HepG2 (cell line): ENCODE data around the gene FGGY. TPM values are rescaled to one million over a fixed set of nuclear protein-coding genes. Genes with fewer than 3 reads are reported as not detected.
A peak's percentile ranks its signal among the peaks of the same experiment; 100 is the strongest.

ENCODE experiments used
- CBFB ChIP-seq: sonication (generic); formaldehyde crosslinking; IDR thresholded peaks from 2 replicates; pipeline ENCODE4 v1.4.0; 2020; ENCODE audit warnings: missing genetic modification reagents
- HHEX ChIP-seq: IDR thresholded peaks from 2 replicates; pipeline ENCODE4 v1.6.1; 2016; ENCODE audit warnings: control low read depth
- HMGA1 ChIP-seq: sonication (generic); formaldehyde crosslinking; conservative IDR thresholded peaks from 2 replicates; pipeline ENCODE4 v1.4.0; 2020; ENCODE audit warnings: missing genetic modification reagents
- PHF5A ChIP-seq: IDR thresholded peaks from one replicate; pipeline ENCODE4 v1.6.1; 2018; ENCODE audit warnings: low read depth, missing genetic modification reagents; ENCODE audit not compliant: unreplicated experiment
- PPARG ChIP-seq: conservative IDR thresholded peaks from 2 replicates; pipeline ENCODE4 v1.6.1; 2016; ENCODE audit warnings: missing biosample characterization, missing genetic modification reagents
- SNAPC2 ChIP-seq: sonication (generic); formaldehyde crosslinking; IDR thresholded peaks from 2 replicates; pipeline ENCODE4 v1.8.1; 2022; ENCODE audit warnings: mild to moderate bottlenecking, missing genetic modification reagents
- SP5 ChIP-seq: IDR thresholded peaks from 2 replicates; pipeline ENCODE4 v1.6.1; 2016; ENCODE audit warnings: low read depth, borderline replicate concordance
- TEAD2 ChIP-seq: sonication (generic); formaldehyde crosslinking; IDR thresholded peaks from 2 replicates; pipeline ENCODE4 v1.9.0; 2021; ENCODE audit warnings: missing genetic modification reagents
- TGIF2 ChIP-seq: IDR thresholded peaks from 2 replicates; pipeline ENCODE4 v1.6.1; 2016; ENCODE audit warnings: control low read depth, missing compliant biosample characterization
- ZIK1 ChIP-seq: sonication (generic); formaldehyde crosslinking; IDR thresholded peaks from 2 replicates; pipeline ENCODE4 v1.5.0; 2020; ENCODE audit warnings: mild to moderate bottlenecking, low read depth, missing genetic modification reagents, borderline replicate concordance
- ZNF235 ChIP-seq: sonication (generic); formaldehyde crosslinking; IDR thresholded peaks from 2 replicates; pipeline ENCODE4 v1.8.1; 2023; ENCODE audit warnings: mild to moderate bottlenecking, missing genetic modification reagents, borderline replicate concordance
- ZNF614 ChIP-seq: IDR thresholded peaks from 2 replicates; pipeline ENCODE4 v1.6.1; 2018; ENCODE audit warnings: missing biosample characterization, missing genetic modification reagents, inconsistent platforms, borderline replicate concordance
- ZNF879 ChIP-seq: sonication (generic); formaldehyde crosslinking; IDR thresholded peaks from 2 replicates; pipeline ENCODE4 v1.8.1; 2023; ENCODE audit warnings: missing genetic modification reagents
- ZSCAN22 ChIP-seq: sonication (generic); formaldehyde crosslinking; IDR thresholded peaks from 2 replicates; pipeline ENCODE4 v1.4.0; 2020; ENCODE audit warnings: mild to moderate bottlenecking, missing genetic modification reagents
- polyA plus RNA-seq, 8 experiments: library from polyadenylated mRNA; depleted of rRNA in 3 of 8; stranded (reverse) in 7 of 8; unstranded in 1 of 8; fragments of >200 nt; fragmentation: Illumina TruSeq in 4 of 8; extraction: Trizol in 4 of 8; gene quantifications; 2 replicates each; pipeline versions ENCODE4 v1.2.1 to v1.2.3, GENCODE V29; 2011 to 2016; ENCODE audit warnings: low read depth in 4 of 8, missing spikeins in 1 of 8, mixed read lengths in 1 of 8; ENCODE audit not compliant: insufficient read depth in 1 of 8
- total RNA-seq, 5 experiments: library from RNA; depleted of rRNA; stranded (reverse); fragments of >200 nt; fragmentation: Illumina TruSeq; extraction: Trizol; gene quantifications; 2 replicates each; pipeline ENCODE4 v1.2.3, GENCODE V29; 2016; ENCODE audit warnings: low read depth in 1 of 5
- TF ChIP-seq, protein P1 (sequence below): sonication (generic); formaldehyde crosslinking; conservative IDR thresholded peaks from 2 replicates; pipeline ENCODE4 v1.4.0; 2020; ENCODE audit warnings: mild to moderate bottlenecking, missing genetic modification reagents, moderate library complexity
- TF ChIP-seq, protein P2 (sequence below): sonication (generic); formaldehyde crosslinking; IDR thresholded peaks from 2 replicates; pipeline ENCODE4 v1.9.0; 2021; ENCODE audit warnings: missing genetic modification reagents, mild to moderate bottlenecking, borderline replicate concordance
- TF ChIP-seq, protein P3 (sequence below): sonication (generic); formaldehyde crosslinking; IDR thresholded peaks from 2 replicates; pipeline ENCODE4 v1.5.0; 2020; ENCODE audit warnings: missing genetic modification reagents, mild to moderate bottlenecking, borderline replicate concordance
- TF ChIP-seq, protein P4 (sequence below): sonication (generic); formaldehyde crosslinking; IDR thresholded peaks from 2 replicates; pipeline ENCODE4 v1.4.0; 2020; ENCODE audit warnings: low read depth, missing genetic modification reagents
- TF ChIP-seq, protein P5 (sequence below): IDR thresholded peaks from 2 replicates; pipeline ENCODE4 v1.6.1; 2016; ENCODE audit warnings: low read depth

The FGGY gene
- total and polyA plus RNA-seq, 2 of the 13 experiments (the other 11 are each of a cell fraction or from before 2014, with no cell fraction given) = 15.7 to 27.5 TPM

DNA sequence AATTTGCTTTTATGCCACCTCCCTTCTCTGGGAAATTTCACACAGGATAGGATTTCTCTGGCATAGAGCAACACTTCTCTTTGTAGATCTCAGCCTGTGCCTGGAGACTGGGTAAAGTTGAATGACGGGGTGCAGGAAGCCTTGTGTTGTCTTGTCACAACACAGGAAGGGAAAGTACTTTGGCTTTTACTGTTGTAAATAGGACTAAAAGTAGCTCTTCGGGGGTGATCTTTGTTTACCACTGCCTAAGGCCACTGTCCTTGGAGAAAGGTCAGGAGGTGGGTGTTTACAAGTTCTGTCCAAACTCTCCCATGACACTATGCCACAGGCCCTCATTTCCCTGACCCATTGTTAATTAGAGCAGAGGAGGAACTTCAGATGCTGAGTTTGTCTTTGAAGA is 139.7 kb downstream of the FGGY start (continued):
- TF ChIP-seq SNAPC2 (no peak), PPARG (CRISPR knock-in tag) (peak; percentile 56; the same call in 1 of the 2 replicates), ZSCAN22 (no peak), CBFB (CRISPR knock-in tag) (no peak), ZNF879 (CRISPR knock-in tag) (no peak), HHEX (CRISPR knock-in tag) (no peak), ZIK1 (CRISPR knock-in tag) (no peak), TGIF2 (no peak), ZNF614 (CRISPR knock-in tag) (peak; percentile 56; the same call in 1 of the 2 replicates), PHF5A (CRISPR knock-in tag) (no peak), TEAD2 (no peak), SP5 (CRISPR knock-in tag) (0 out of 2 replicates have a peak, but pooled peaks have one; percentile 30), ZNF235 (CRISPR knock-in tag) (no peak), HMGA1 (CRISPR knock-in tag) (no peak)
- TF ChIP-seq, protein P1, sequence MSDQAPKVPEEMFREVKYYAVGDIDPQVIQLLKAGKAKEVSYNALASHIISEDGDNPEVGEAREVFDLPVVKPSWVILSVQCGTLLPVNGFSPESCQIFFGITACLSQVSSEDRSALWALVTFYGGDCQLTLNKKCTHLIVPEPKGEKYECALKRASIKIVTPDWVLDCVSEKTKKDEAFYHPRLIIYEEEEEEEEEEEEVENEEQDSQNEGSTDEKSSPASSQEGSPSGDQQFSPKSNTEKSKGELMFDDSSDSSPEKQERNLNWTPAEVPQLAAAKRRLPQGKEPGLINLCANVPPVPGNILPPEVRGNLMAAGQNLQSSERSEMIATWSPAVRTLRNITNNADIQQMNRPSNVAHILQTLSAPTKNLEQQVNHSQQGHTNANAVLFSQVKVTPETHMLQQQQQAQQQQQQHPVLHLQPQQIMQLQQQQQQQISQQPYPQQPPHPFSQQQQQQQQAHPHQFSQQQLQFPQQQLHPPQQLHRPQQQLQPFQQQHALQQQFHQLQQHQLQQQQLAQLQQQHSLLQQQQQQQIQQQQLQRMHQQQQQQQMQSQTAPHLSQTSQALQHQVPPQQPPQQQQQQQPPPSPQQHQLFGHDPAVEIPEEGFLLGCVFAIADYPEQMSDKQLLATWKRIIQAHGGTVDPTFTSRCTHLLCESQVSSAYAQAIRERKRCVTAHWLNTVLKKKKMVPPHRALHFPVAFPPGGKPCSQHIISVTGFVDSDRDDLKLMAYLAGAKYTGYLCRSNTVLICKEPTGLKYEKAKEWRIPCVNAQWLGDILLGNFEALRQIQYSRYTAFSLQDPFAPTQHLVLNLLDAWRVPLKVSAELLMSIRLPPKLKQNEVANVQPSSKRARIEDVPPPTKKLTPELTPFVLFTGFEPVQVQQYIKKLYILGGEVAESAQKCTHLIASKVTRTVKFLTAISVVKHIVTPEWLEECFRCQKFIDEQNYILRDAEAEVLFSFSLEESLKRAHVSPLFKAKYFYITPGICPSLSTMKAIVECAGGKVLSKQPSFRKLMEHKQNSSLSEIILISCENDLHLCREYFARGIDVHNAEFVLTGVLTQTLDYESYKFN (CRISPR knock-in tag) = peak; percentile 76
- TF ChIP-seq, protein P2, sequence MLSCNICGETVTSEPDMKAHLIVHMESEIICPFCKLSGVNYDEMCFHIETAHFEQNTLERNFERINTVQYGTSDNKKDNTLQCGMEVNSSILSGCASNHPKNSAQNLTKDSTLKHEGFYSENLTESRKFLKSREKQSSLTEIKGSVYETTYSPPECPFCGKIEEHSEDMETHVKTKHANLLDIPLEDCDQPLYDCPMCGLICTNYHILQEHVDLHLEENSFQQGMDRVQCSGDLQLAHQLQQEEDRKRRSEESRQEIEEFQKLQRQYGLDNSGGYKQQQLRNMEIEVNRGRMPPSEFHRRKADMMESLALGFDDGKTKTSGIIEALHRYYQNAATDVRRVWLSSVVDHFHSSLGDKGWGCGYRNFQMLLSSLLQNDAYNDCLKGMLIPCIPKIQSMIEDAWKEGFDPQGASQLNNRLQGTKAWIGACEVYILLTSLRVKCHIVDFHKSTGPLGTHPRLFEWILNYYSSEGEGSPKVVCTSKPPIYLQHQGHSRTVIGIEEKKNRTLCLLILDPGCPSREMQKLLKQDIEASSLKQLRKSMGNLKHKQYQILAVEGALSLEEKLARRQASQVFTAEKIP (CRISPR knock-in tag) = no peak
- TF ChIP-seq, protein P3, sequence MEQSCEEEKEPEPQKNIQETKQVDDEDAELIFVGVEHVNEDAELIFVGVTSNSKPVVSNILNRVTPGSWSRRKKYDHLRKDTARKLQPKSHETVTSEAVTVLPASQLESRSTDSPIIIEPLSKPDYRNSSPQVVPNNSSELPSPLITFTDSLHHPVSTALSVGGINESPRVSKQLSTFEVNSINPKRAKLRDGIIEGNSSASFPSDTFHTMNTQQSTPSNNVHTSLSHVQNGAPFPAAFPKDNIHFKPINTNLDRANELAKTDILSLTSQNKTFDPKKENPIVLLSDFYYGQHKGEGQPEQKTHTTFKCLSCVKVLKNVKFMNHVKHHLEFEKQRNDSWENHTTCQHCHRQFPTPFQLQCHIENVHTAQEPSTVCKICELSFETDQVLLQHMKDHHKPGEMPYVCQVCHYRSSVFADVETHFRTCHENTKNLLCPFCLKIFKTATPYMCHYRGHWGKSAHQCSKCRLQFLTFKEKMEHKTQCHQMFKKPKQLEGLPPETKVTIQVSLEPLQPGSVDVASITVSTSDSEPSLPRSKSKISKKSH (CRISPR knock-in tag) = no peak
- TF ChIP-seq, protein P4, sequence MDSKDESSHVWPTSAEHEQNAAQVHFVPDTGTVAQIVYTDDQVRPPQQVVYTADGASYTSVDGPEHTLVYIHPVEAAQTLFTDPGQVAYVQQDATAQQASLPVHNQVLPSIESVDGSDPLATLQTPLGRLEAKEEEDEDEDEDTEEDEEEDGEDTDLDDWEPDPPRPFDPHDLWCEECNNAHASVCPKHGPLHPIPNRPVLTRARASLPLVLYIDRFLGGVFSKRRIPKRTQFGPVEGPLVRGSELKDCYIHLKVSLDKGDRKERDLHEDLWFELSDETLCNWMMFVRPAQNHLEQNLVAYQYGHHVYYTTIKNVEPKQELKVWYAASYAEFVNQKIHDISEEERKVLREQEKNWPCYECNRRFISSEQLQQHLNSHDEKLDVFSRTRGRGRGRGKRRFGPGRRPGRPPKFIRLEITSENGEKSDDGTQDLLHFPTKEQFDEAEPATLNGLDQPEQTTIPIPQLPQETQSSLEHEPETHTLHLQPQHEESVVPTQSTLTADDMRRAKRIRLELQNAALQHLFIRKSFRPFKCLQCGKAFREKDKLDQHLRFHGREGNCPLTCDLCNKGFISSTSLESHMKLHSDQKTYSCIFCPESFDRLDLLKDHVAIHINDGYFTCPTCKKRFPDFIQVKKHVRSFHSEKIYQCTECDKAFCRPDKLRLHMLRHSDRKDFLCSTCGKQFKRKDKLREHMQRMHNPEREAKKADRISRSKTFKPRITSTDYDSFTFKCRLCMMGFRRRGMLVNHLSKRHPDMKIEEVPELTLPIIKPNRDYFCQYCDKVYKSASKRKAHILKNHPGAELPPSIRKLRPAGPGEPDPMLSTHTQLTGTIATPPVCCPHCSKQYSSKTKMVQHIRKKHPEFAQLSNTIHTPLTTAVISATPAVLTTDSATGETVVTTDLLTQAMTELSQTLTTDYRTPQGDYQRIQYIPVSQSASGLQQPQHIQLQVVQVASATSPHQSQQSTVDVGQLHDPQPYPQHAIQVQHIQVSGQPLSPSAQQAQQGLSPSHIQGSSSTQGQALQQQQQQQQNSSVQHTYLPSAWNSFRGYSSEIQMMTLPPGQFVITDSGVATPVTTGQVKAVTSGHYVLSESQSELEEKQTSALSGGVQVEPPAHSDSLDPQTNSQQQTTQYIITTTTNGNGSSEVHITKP (CRISPR knock-in tag) = 0 out of 2 replicates have a peak, but pooled peaks have one; percentile 22
- TF ChIP-seq, protein P5, sequence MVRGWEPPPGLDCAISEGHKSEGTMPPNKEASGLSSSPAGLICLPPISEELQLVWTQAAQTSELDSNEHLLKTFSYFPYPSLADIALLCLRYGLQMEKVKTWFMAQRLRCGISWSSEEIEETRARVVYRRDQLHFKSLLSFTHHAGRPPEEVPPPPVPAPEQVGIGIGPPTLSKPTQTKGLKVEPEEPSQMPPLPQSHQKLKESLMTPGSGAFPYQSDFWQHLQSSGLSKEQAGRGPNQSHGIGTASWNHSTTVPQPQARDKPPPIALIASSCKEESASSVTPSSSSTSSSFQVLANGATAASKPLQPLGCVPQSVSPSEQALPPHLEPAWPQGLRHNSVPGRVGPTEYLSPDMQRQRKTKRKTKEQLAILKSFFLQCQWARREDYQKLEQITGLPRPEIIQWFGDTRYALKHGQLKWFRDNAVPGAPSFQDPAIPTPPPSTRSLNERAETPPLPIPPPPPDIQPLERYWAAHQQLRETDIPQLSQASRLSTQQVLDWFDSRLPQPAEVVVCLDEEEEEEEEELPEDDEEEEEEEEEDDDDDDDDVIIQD (CRISPR knock-in tag) = peak; percentile 69; the same call in 1 of the 2 replicates
